Measurements from ENCODE around the gene IRX5.

DNA sequence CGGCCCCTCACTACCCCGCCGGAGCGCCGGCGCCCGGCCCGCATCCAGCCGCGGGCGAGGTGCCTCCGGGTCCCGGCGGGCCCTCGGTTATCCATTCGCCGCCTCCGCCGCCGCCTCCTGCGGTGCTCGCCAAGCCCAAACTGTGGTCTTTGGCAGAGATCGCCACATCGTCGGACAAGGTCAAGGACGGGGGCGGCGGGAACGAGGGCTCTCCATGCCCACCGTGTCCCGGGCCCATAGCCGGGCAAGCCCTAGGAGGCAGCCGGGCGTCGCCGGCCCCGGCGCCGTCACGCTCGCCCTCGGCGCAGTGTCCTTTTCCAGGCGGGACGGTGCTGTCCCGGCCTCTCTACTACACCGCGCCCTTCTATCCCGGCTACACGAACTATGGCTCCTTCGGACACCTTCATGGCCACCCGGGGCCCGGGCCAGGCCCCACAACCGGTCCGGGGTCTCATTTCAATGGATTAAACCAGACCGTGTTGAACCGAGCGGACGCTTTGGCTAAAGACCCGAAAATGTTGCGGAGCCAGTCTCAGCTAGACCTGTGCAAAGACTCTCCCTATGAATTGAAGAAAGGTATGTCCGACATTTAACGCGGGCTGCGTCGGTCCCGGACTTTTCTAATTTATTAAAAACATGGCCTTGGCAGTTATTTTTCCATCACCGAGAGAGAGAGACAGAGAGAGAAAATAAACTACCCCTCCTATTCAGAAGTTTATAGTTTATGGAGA is 2.8 kb downstream of the IRX5 start:
- TF ChIP-seq, protein P1, sequence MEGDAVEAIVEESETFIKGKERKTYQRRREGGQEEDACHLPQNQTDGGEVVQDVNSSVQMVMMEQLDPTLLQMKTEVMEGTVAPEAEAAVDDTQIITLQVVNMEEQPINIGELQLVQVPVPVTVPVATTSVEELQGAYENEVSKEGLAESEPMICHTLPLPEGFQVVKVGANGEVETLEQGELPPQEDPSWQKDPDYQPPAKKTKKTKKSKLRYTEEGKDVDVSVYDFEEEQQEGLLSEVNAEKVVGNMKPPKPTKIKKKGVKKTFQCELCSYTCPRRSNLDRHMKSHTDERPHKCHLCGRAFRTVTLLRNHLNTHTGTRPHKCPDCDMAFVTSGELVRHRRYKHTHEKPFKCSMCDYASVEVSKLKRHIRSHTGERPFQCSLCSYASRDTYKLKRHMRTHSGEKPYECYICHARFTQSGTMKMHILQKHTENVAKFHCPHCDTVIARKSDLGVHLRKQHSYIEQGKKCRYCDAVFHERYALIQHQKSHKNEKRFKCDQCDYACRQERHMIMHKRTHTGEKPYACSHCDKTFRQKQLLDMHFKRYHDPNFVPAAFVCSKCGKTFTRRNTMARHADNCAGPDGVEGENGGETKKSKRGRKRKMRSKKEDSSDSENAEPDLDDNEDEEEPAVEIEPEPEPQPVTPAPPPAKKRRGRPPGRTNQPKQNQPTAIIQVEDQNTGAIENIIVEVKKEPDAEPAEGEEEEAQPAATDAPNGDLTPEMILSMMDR (IDR thresholded peaks at IDR 0.05; ENCODE audit: low read depth, low read length, missing input control): no peak
- TF ChIP-seq YY1 (IDR thresholded peaks at IDR 0.05): no peak
- TF ChIP-seq RAD21 (IDR thresholded peaks at IDR 0.05): no peak
- TF ChIP-seq, protein P2, sequence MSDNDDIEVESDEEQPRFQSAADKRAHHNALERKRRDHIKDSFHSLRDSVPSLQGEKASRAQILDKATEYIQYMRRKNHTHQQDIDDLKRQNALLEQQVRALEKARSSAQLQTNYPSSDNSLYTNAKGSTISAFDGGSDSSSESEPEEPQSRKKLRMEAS (IDR thresholded peaks at IDR 0.05): no peak
- TF ChIP-seq EGR1 (IDR thresholded peaks at IDR 0.05; ENCODE audit: low read depth in 2 of 2): no peak
- no peak for TF ChIP-seq GABPA (IDR thresholded peaks at IDR 0.05 in 1 of 2, conservative IDR thresholded peaks at IDR 0.05 in 1 of 2)
- TF ChIP-seq, protein P3, sequence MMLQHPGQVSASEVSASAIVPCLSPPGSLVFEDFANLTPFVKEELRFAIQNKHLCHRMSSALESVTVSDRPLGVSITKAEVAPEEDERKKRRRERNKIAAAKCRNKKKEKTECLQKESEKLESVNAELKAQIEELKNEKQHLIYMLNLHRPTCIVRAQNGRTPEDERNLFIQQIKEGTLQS (IDR thresholded peaks at IDR 0.05): no peak
- TF ChIP-seq, protein P4, sequence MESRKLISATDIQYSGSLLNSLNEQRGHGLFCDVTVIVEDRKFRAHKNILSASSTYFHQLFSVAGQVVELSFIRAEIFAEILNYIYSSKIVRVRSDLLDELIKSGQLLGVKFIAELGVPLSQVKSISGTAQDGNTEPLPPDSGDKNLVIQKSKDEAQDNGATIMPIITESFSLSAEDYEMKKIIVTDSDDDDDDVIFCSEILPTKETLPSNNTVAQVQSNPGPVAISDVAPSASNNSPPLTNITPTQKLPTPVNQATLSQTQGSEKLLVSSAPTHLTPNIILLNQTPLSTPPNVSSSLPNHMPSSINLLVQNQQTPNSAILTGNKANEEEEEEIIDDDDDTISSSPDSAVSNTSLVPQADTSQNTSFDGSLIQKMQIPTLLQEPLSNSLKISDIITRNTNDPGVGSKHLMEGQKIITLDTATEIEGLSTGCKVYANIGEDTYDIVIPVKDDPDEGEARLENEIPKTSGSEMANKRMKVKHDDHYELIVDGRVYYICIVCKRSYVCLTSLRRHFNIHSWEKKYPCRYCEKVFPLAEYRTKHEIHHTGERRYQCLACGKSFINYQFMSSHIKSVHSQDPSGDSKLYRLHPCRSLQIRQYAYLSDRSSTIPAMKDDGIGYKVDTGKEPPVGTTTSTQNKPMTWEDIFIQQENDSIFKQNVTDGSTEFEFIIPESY (IDR thresholded peaks at IDR 0.05): no peak
- TF ChIP-seq JUND (IDR thresholded peaks at IDR 0.05): no peak
- TF ChIP-seq, protein P5, sequence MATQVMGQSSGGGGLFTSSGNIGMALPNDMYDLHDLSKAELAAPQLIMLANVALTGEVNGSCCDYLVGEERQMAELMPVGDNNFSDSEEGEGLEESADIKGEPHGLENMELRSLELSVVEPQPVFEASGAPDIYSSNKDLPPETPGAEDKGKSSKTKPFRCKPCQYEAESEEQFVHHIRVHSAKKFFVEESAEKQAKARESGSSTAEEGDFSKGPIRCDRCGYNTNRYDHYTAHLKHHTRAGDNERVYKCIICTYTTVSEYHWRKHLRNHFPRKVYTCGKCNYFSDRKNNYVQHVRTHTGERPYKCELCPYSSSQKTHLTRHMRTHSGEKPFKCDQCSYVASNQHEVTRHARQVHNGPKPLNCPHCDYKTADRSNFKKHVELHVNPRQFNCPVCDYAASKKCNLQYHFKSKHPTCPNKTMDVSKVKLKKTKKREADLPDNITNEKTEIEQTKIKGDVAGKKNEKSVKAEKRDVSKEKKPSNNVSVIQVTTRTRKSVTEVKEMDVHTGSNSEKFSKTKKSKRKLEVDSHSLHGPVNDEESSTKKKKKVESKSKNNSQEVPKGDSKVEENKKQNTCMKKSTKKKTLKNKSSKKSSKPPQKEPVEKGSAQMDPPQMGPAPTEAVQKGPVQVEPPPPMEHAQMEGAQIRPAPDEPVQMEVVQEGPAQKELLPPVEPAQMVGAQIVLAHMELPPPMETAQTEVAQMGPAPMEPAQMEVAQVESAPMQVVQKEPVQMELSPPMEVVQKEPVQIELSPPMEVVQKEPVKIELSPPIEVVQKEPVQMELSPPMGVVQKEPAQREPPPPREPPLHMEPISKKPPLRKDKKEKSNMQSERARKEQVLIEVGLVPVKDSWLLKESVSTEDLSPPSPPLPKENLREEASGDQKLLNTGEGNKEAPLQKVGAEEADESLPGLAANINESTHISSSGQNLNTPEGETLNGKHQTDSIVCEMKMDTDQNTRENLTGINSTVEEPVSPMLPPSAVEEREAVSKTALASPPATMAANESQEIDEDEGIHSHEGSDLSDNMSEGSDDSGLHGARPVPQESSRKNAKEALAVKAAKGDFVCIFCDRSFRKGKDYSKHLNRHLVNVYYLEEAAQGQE (IDR thresholded peaks at IDR 0.05): no peak
- TF ChIP-seq SP1 (IDR thresholded peaks at IDR 0.05): no peak
- TF ChIP-seq RXRA (IDR thresholded peaks at IDR 0.05): no peak

Data from liver (tissue), 3 donors.